OCI-LY7 (cell line): Measurements from ENCODE around the gene DGKB.

Source experiments
- EZH2phosphoT487 ChIP-seq: fragments of 200-600 bp; sonication (generic); IDR thresholded peaks from 2 replicates; pipeline ENCODE4 v1.6.1; 2018; ENCODE audit warnings: low read depth, borderline replicate concordance, mild to moderate bottlenecking, mixed run types, antibody characterized with exemption, low read length, moderate library complexity, mixed read lengths
- TF ChIP-seq, protein P1 (sequence below): fragments of 200-600 bp; sonication (generic); conservative IDR thresholded peaks from 2 replicates; pipeline ENCODE4 v1.5.1; 2014; ENCODE audit warnings: mild to moderate bottlenecking, antibody characterized with exemption, low read length, moderate library complexity, mixed read lengths

GRCh38 chr7:14635955-14636354, 266.6 kb downstream of the DGKB start:
- TF ChIP-seq, protein P1, sequence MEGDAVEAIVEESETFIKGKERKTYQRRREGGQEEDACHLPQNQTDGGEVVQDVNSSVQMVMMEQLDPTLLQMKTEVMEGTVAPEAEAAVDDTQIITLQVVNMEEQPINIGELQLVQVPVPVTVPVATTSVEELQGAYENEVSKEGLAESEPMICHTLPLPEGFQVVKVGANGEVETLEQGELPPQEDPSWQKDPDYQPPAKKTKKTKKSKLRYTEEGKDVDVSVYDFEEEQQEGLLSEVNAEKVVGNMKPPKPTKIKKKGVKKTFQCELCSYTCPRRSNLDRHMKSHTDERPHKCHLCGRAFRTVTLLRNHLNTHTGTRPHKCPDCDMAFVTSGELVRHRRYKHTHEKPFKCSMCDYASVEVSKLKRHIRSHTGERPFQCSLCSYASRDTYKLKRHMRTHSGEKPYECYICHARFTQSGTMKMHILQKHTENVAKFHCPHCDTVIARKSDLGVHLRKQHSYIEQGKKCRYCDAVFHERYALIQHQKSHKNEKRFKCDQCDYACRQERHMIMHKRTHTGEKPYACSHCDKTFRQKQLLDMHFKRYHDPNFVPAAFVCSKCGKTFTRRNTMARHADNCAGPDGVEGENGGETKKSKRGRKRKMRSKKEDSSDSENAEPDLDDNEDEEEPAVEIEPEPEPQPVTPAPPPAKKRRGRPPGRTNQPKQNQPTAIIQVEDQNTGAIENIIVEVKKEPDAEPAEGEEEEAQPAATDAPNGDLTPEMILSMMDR: no peak
- TF ChIP-seq EZH2phosphoT487: no peak
